ENCODE measurements around the gene SACS.
"Not testable (repeated sequence)": the region's sequence is repeated elsewhere in the genome, so short reads cannot be mapped to it uniquely, and the experiment has no call there.

The SACS gene

DNA sequence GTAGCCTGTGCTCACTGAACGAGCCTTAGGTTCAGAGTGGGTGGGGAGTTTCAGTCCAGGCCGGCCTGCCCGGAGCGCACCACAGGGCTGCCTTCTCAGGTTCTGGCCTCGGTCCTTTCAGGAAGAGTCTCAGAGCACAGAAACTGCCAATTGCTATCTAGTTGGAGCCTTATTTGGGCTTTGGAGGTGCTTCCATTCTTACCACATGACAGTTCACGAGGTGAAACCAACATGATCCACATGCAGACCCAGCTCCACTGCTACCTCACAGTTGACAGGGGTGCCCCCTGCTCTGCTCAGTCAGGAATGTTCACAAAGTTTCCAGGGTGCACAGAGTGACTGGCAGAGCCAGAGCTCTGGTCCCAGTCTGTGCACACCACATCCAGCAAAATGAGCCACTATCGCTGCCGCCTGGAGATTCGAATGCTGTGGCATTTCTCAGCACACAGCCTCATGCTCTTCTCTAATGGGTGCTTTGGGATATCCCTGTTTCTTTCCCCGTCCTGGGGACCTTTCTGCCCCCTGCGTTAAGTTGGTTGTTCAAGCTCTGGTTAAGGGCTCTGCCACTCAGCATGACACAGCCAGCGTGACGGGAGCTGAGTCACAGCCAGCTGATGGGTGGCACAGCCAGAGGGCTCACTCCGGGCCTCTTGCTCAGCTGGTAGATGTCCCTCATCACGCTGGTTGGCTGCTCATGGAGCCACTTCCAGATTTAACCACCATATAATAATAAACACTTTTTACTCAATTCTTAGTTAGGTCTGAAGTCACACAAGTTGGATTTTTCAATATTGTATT is 7.5 kb upstream of the SACS start:
- H3K79me2 ChIP-seq (ENCODE audit: insufficient read depth, low read length), result no peaks in the 10 kb centered on the region
- H3K9me3 ChIP-seq (ENCODE audit: low read length), result no peaks in the 10 kb centered on the region
- H3K27ac ChIP-seq (ENCODE audit: low read depth, low read length, poor library complexity, severe bottlenecking), result no peak overlapping the region
- H3F3A ChIP-seq (ENCODE audit: insufficient read depth, low read length), result no peaks in the 10 kb centered on the region
- no peak overlapping the region for H3K4me3 ChIP-seq (ENCODE audit: low read depth, low read length, poor library complexity, severe bottlenecking)
- no peaks in the 10 kb centered on the region for H3K27me3 ChIP-seq (ENCODE audit: insufficient read depth, low read length)
- no peaks in the 10 kb centered on the region for H3K4me1 ChIP-seq (ENCODE audit: insufficient read depth, low read length, severe bottlenecking)
- H4K20me1 ChIP-seq (ENCODE audit: insufficient read depth, low read length), result no peaks in the 10 kb centered on the region
- H3K36me3 ChIP-seq (ENCODE audit: insufficient read depth, low read length), result no peaks in the 10 kb centered on the region
- TF ChIP-seq, protein P1, sequence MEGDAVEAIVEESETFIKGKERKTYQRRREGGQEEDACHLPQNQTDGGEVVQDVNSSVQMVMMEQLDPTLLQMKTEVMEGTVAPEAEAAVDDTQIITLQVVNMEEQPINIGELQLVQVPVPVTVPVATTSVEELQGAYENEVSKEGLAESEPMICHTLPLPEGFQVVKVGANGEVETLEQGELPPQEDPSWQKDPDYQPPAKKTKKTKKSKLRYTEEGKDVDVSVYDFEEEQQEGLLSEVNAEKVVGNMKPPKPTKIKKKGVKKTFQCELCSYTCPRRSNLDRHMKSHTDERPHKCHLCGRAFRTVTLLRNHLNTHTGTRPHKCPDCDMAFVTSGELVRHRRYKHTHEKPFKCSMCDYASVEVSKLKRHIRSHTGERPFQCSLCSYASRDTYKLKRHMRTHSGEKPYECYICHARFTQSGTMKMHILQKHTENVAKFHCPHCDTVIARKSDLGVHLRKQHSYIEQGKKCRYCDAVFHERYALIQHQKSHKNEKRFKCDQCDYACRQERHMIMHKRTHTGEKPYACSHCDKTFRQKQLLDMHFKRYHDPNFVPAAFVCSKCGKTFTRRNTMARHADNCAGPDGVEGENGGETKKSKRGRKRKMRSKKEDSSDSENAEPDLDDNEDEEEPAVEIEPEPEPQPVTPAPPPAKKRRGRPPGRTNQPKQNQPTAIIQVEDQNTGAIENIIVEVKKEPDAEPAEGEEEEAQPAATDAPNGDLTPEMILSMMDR (IDR thresholded peaks at IDR 0.05; ENCODE audit: low read length), result no peak
- TF ChIP-seq EZH2 (IDR thresholded peaks at IDR 0.05; ENCODE audit: borderline replicate concordance, low read length), result no peak
- H2AFZ ChIP-seq (ENCODE audit: low read length), result no peak overlapping the region
- H3K9me2 ChIP-seq (ENCODE audit: low read depth, low read length), result no peaks in the 10 kb centered on the region
- no peak overlapping the region for H3K4me2 ChIP-seq (ENCODE audit: low read length)
- no peak overlapping the region for H3K9ac ChIP-seq (ENCODE audit: low read length)

DNA sequence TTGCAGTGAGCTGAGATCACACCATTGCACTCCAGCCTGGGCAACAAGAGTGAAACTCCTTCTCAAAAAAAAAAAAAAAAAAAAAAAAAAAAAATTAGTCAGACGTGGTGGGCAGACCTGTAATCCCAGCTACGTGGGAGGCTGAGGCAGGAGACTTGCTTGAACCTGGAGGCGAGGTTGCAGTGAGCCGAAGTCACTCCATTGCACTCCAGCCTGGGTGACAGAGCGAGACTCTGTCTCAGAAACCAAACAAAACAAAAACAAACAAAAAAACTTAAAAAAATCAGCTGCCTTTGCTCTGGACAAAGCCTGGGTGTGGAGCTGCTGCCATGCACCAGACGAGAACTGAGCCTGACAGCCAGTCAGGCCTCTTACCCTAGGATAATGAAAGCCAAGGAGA is 6.8 kb upstream of the SACS start:
- H3K4me1 ChIP-seq (ENCODE audit: insufficient read depth, low read length, severe bottlenecking); H3K9me2 ChIP-seq (ENCODE audit: low read depth, low read length); H3K27me3 ChIP-seq (ENCODE audit: insufficient read depth, low read length); H3K4me3 ChIP-seq (ENCODE audit: low read depth, low read length, poor library complexity, severe bottlenecking); H3K9me3 ChIP-seq (ENCODE audit: low read length); H3K27ac ChIP-seq (ENCODE audit: low read depth, low read length, poor library complexity, severe bottlenecking); H4K20me1 ChIP-seq (ENCODE audit: insufficient read depth, low read length); H3K36me3 ChIP-seq (ENCODE audit: insufficient read depth, low read length); H3K4me2 ChIP-seq (ENCODE audit: low read length); H3F3A ChIP-seq (ENCODE audit: insufficient read depth, low read length); H3K79me2 ChIP-seq (ENCODE audit: insufficient read depth, low read length); H2AFZ ChIP-seq (ENCODE audit: low read length); H3K9ac ChIP-seq (ENCODE audit: low read length): not testable (repeated sequence)

GRCh38 chr13:23437916-23438315 is 4.4 kb upstream of the SACS start:
- no peaks in the 10 kb centered on the region for H3K9me3 ChIP-seq (ENCODE audit: low read length)
- H3K4me3 ChIP-seq (ENCODE audit: low read depth, low read length, poor library complexity, severe bottlenecking), result no peak overlapping the region
- H3K9me2 ChIP-seq (ENCODE audit: low read depth, low read length), result no peaks in the 10 kb centered on the region
- H3K9ac ChIP-seq (ENCODE audit: low read length), result no peak overlapping the region
- no peak overlapping the region for H2AFZ ChIP-seq (ENCODE audit: low read length)
- no peaks in the 10 kb centered on the region for H4K20me1 ChIP-seq (ENCODE audit: insufficient read depth, low read length)
- no peaks in the 10 kb centered on the region for H3K4me1 ChIP-seq (ENCODE audit: insufficient read depth, low read length, severe bottlenecking)
- H3K79me2 ChIP-seq (ENCODE audit: insufficient read depth, low read length), result no peaks in the 10 kb centered on the region
- H3K27me3 ChIP-seq (ENCODE audit: insufficient read depth, low read length), result no peaks in the 10 kb centered on the region
- H3K27ac ChIP-seq (ENCODE audit: low read depth, low read length, poor library complexity, severe bottlenecking), result no peak overlapping the region
- TF ChIP-seq EZH2 (IDR thresholded peaks at IDR 0.05; ENCODE audit: borderline replicate concordance, low read length), result no peak
- TF ChIP-seq, protein P1 (IDR thresholded peaks at IDR 0.05; ENCODE audit: low read length), result no peak
- no peaks in the 10 kb centered on the region for H3K36me3 ChIP-seq (ENCODE audit: insufficient read depth, low read length)
- H3F3A ChIP-seq (ENCODE audit: insufficient read depth, low read length), result no peaks in the 10 kb centered on the region
- H3K4me2 ChIP-seq (ENCODE audit: low read length), result no peak overlapping the region

DNA sequence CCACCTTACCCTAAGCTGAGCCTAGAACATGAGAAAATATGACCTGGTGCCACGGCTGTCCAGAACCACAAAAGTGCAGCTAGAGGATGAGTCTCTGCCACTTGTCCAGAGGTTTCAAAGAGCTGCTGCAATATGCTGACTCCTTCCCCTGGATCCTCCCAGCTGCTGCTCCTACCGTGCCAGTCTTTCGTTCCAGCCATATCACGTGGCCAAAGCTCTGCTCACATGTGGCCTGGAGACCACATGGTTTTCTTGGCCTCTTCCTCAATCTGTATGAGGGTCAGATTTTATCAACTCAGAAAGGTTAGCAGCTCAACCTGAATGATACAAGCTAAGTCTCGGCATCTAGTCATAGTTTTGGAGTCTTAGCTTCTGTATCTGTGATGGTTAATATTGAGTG is 3.2 kb upstream of the SACS start:
- no peak overlapping the region for H3K27ac ChIP-seq (ENCODE audit: low read depth, low read length, poor library complexity, severe bottlenecking)
- H3K9me3 ChIP-seq (ENCODE audit: low read length), result no peaks in the 10 kb centered on the region
- H3K79me2 ChIP-seq (ENCODE audit: insufficient read depth, low read length), result no peaks in the 10 kb centered on the region
- no peaks in the 10 kb centered on the region for H3K36me3 ChIP-seq (ENCODE audit: insufficient read depth, low read length)
- no peaks in the 10 kb centered on the region for H3K9me2 ChIP-seq (ENCODE audit: low read depth, low read length)
- no peaks in the 10 kb centered on the region for H3F3A ChIP-seq (ENCODE audit: insufficient read depth, low read length)
- H2AFZ ChIP-seq (ENCODE audit: low read length), result no peak overlapping the region
- H3K9ac ChIP-seq (ENCODE audit: low read length), result no peak overlapping the region
- H3K27me3 ChIP-seq (ENCODE audit: insufficient read depth, low read length), result no peaks in the 10 kb centered on the region
- TF ChIP-seq, protein P1 (IDR thresholded peaks at IDR 0.05; ENCODE audit: low read length), result no peak
- no peak for TF ChIP-seq EZH2 (IDR thresholded peaks at IDR 0.05; ENCODE audit: borderline replicate concordance, low read length)
- H3K4me2 ChIP-seq (ENCODE audit: low read length), result no peak overlapping the region
- H3K4me1 ChIP-seq (ENCODE audit: insufficient read depth, low read length, severe bottlenecking), result no peaks in the 10 kb centered on the region
- H3K4me3 ChIP-seq (ENCODE audit: low read depth, low read length, poor library complexity, severe bottlenecking), result no peak overlapping the region
- H4K20me1 ChIP-seq (ENCODE audit: insufficient read depth, low read length), result no peaks in the 10 kb centered on the region

Measured in OCI-LY1 (cell line).